Upper lobe of left lung (tissue), 4 donors: ENCODE measurements around the gene NR2C2AP.

ENCODE experiments used
- EP300 ChIP-seq, 4 donors: sonication (generic); formaldehyde crosslinking; IDR thresholded peaks; one replicate each; pipeline ENCODE4 v1.5.1; 2017; ENCODE audit warnings: antibody characterized with exemption in 4 of 4, control low read depth in 2 of 4
- POLR2A ChIP-seq, 4 donors: fragments of 450-650 bp; IDR thresholded peaks; one replicate each; pipeline ENCODE4 v1.5.1; 2016 to 2017; ENCODE audit warnings: antibody characterized with exemption in 4 of 4, mild to moderate bottlenecking in 2 of 4
- POLR2AphosphoS5 ChIP-seq, 2 donors: sonication (generic); formaldehyde crosslinking; IDR thresholded peaks; one replicate each; pipeline ENCODE4 v1.5.1; 2017; ENCODE audit warnings: antibody characterized with exemption in 2 of 2
- TF ChIP-seq, protein P1 (sequence below), 6 experiments: fragments of 450-650 bp in 4 of 6; fragments of 200-600 bp in 2 of 6; sonication (generic) in 2 of 6; IDR thresholded peaks; one replicate each; pipeline ENCODE4 v1.5.1; 2016 to 2019; ENCODE audit warnings: antibody characterized with exemption in 6 of 6

DNA sequence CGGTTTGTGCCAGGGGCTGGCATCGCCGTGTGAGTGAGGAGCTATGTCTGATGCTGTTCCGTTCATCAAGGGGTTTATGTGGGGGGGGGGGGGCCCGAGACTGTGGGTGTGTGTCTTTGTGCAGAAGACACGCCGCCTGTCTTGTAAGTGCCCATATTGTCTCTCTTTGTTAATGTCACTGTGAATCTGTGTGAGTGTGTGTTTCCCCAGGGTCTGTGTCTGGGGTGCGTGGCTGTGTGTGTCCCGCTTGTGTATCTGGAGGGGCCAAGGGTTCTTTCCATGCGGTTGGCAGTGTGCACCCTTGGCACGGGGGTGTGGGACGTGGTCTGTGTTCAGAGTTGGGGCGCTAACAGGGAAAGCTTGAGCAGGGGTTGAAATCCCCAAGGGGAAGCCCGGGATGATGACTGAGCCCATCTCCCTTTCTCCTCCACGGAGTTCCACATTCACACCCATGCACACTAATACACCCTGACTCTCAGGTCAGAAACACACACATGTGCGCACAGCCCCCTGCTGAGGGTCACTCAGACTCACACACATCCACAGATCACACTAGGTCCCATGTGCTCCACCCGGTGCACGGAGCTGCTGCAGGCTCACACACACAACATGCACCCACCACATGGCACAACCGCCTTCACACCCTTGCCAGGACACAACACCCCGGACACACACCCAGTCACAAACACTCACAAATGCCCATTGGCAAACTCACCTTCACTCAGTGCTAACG is 10.4 kb upstream of the NR2C2AP start:
- TF ChIP-seq POLR2A (IDR thresholded peaks at IDR 0.05) (no peak), POLR2AphosphoS5 (IDR thresholded peaks at IDR 0.05) (no peak), EP300 (IDR thresholded peaks at IDR 0.05) (no peak)
- TF ChIP-seq, protein P1, sequence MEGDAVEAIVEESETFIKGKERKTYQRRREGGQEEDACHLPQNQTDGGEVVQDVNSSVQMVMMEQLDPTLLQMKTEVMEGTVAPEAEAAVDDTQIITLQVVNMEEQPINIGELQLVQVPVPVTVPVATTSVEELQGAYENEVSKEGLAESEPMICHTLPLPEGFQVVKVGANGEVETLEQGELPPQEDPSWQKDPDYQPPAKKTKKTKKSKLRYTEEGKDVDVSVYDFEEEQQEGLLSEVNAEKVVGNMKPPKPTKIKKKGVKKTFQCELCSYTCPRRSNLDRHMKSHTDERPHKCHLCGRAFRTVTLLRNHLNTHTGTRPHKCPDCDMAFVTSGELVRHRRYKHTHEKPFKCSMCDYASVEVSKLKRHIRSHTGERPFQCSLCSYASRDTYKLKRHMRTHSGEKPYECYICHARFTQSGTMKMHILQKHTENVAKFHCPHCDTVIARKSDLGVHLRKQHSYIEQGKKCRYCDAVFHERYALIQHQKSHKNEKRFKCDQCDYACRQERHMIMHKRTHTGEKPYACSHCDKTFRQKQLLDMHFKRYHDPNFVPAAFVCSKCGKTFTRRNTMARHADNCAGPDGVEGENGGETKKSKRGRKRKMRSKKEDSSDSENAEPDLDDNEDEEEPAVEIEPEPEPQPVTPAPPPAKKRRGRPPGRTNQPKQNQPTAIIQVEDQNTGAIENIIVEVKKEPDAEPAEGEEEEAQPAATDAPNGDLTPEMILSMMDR (IDR thresholded peaks at IDR 0.05) = no peak
